ENCODE measurements around the gene SPINK8. TPM values are rescaled to one million over a fixed set of nuclear protein-coding genes. Genes with fewer than 3 reads are reported as not detected.
"Not testable (repeated sequence)": the region's sequence is repeated elsewhere in the genome, so short reads cannot be mapped to it uniquely, and the experiment has no call there.

SPINK8 gene
- total RNA-seq (2021): not detected in 2 replicates
- long read RNA-seq: 0 reads

DNA sequence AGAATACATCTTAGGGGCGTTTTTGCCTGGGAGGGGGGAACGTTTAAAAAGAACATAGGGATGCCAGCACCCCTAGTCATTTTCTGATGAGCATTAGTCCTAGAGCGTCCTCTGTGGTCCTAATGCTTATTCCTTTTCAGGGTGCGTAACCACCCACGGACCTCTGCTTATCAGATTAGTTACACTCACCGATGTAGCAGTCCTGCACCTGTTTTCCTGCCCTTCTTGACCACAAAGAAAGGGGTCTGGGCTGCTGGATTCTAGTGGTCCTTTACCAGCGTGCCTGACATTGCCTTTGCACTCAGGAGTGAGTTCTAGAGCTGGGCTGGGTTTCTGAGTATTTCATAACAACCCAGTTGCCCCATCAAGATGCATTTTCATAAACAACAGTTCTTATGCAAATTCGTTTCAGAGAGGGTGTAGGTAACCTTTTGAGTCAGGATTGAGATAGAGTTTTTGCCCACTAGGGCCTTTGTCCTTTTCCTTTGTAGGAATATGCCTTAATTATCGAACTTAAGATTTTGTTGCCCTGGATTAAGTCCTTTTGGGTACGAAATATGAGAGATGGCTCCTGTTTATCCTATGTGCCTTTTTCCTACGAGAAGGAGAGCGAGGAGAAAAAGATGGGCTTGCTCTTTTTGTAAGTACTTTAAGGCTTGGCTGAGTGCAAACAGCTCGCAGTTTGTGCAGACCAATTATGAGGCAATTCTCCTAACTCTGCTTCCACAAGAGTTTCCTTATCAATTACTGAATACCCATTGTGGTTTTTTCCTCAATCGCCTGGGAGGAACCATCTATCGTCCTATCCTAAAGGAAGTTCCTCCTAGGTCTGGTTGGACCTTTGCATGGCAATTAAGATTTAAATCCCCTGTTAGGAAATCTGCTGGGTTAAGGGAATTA, at the start of gene SPINK8:
SPINK8 (minus strand) TSS at position 316 of the 900 bp plus-strand sequence. CDS start 5,320 bp downstream, outside the sequence.
- H4K91ac ChIP-seq (ENCODE audit: insufficient read length, low read depth, low read length); H3K27me3 Mint-ChIP-seq (ENCODE audit: low read depth); H2BK5ac ChIP-seq (ENCODE audit: insufficient read length, low read length); H3K4ac ChIP-seq (ENCODE audit: low read depth, low read length); DNase-seq; H3K9me3 Mint-ChIP-seq; H2AK5ac ChIP-seq (ENCODE audit: insufficient read length, low read length); H2AFZ ChIP-seq (ENCODE audit: low read length); H3K79me1 ChIP-seq (ENCODE audit: insufficient read depth, low read depth, low read length, poor library complexity, severe bottlenecking); H4K20me1 ChIP-seq (ENCODE audit: control insufficient read depth, insufficient read depth, insufficient read length); H3K27ac ChIP-seq (ENCODE audit: insufficient read length, low read depth, low read length); H4K8ac ChIP-seq (replicated peaks; ENCODE audit: insufficient read length, low read depth, low read length); H3K27me3 ChIP-seq (ENCODE audit: insufficient read depth, low read length); H3K18ac ChIP-seq (ENCODE audit: insufficient read length, low read depth, low read length); H3K9me3 ChIP-seq (ENCODE audit: control insufficient read depth, low read depth, low read length); H3K23me2 ChIP-seq (ENCODE audit: insufficient read length, low read depth, low read length, poor library complexity, severe bottlenecking); H3K4me1 ChIP-seq (ENCODE audit: insufficient read depth, low read length); H3K4me3 Mint-ChIP-seq; H3K23ac ChIP-seq (ENCODE audit: insufficient read length, low read depth, low read length); H2BK15ac ChIP-seq (ENCODE audit: low read depth, low read length); H3T11ph ChIP-seq (ENCODE audit: low read length); H4K5ac ChIP-seq (ENCODE audit: insufficient read length, low read depth, low read length); H3K36me3 Mint-ChIP-seq (ENCODE audit: insufficient read depth in 1 of 3, low read depth in 3 of 3); H2BK120ac ChIP-seq (ENCODE audit: low read depth, low read length, poor library complexity, severe bottlenecking); H3K79me2 ChIP-seq (ENCODE audit: insufficient read depth, low read length); H2BK20ac ChIP-seq (ENCODE audit: low read depth, low read length, poor library complexity, severe bottlenecking); H3K4me1 Mint-ChIP-seq; H3K9ac ChIP-seq (ENCODE audit: extremely low read depth, insufficient read length, low read length); H2BK12ac ChIP-seq (ENCODE audit: insufficient read length, low read depth, low read length); H3K56ac ChIP-seq (ENCODE audit: insufficient read length, low read depth, low read length); H3K14ac ChIP-seq (ENCODE audit: insufficient read depth, low read length); H3K4me2 ChIP-seq (ENCODE audit: insufficient read depth, insufficient read length, low read length): not testable (repeated sequence)
- H3K27ac Mint-ChIP-seq: peak within 1 kb of the TSS in 1 of 3 experiments; percentile 24; a peak in 2 of 7 replicates
- no CpG with 5 or more reads among the region's 15 CpGs for WGBS (ENCODE audit: extremely low coverage, insufficient read length, low lambda C conversion rate)
